HG03060 (cell line): Measurements from ENCODE around the gene KIAA0513.

Experiments
- ATAC-seq: cut with Tn5 transposase; IDR thresholded peaks from one replicate; pipeline ENCODE4 v1.9.1; 2021; ENCODE audit warnings: low read depth, moderate number of reproducible peaks; ENCODE audit not compliant: unreplicated experiment

The KIAA0513 gene

DNA sequence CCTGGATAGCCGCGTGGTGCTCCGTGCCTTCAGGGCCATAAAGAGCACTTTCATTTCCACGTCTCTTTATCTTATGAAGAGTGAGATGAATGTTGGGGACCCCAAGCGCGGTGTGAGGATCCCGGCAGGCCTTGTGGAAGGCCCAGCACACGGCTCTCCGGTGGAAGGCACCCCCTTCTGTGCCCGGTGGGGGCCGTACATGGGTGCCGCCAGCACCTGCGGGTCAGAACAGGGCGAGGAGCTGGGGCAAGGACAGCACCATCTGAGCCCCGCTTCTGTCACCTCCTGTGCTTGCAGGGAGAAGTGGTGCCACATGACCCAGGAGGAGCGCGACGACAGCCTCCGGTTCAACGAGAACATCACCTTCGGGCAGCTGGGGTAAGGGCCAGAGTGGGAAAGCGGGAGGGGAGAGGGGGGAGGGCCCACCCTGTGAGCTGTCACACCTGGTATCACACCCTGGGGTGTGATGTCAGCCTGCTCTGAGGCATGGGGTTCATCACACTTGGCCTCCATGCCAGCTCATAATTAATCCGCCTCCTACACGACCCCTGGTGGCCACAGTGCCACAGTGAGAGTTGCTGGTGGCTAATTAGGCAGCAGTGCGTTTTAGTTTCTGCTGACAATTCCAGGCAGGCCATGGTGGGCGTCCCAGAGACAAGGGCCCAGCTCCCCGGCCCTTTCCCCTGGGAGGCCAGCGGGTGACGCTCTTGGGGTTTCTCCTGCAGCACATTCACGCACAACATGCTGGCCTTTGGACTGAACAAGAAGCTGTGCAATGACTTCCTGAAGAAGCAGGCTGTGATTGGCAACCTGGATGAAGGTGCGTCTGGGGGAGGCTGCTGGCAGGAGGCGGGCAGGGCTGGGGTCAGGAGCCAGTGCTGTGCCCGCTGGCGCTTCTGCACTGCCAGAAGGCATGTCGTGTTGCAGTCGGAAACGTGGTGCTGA lies 59.0 kb downstream of the KIAA0513 start:
- no peak for ATAC-seq

DNA sequence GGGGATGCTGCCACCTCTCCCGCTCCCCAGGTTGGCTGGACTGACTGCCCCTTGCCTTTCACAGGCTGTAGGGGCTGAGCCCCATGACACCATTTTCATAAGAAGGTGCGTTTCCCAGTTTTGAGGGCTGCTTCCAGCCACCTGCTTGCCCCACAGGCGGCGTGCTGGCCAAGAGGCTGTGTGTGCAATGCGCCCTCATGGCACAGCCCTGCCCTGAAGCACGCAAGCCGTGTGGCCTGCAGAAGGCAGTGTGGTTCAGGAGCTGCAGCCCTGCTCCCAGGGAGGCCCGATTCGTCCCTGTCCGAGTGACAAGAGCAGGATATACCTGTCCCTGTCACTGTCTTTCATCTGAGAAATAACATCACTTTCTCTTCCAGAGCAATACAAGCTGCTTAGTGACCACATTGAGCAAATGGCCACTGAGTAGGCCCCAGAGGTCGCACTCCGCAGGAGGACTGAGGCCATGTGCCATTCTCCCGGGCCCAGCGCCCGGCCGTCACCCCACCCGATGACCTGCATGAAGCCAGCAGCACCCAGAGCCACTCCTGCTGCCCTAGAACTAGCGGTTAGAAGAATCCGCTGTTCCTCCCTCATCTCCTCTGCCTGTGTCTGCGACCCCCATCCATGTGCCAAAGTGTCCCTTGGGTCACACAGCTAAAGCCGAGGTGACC lies 60.4 kb downstream of the KIAA0513 start:
- ATAC-seq: no peak

DNA sequence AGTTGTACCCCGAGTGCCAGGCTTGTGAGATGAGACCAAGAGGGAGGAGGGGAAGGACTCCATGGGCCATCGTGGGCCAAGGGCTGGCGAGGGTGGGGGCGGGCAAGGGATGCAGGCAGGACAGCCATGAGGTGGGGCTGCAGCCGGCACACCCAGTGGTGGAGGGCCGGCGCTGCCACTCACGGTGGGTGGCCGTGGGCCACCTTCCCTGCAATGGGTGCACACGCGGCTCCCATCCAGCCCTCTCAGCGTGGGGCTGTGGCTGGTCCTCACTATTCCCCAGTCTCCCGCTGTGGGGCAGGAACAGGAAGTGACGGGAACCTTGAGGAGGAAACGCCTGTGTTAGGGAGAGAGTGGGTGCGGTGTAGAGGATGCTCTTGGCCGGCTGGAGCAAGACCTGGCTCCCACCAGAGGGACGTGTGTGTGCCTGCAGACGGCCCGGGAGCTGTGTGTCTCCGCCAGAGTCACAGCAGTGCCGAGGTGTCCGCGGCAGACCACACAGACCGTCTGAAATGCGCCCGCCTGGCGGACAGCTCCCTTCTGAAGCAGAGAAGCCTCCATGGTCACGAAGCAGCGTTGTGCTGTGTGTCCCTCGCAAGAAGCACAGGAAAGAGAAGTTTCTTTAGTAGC lies 61.1 kb downstream of the KIAA0513 start:
- no peak for ATAC-seq

- ATAC-seq: no peak
Measured at GRCh38 chr16:85089525-85089924, 61.9 kb downstream of the KIAA0513 start.

DNA sequence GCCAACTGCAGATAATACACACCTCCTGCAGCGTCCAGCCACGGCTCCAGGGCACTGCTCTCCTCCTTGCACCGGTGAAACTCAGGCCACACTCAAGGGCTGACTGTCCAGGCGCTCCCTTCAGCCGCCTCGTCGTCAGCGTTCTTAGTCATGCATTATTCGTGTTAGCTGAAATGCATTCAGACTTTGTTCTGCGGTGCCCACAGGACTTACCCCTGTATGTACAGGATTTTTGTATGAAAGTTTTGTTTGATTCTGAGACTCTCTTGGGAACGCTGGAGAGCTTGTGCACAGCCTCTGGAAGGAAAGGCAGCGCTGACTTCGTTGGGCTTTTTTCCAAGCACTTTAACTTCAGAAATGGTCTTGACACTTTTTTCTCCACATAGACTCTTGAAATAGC lies 62.6 kb downstream of the KIAA0513 start:
- ATAC-seq: no peak

GRCh38 chr16:85090873-85091521 lies 63.4 kb downstream of the KIAA0513 start:
- no peak for ATAC-seq

GRCh38 chr16:85091522-85091910 lies 63.9 kb downstream of the KIAA0513 start:
- no peak for ATAC-seq

- ATAC-seq: no peak
Measured at GRCh38 chr16:85092309-85092708, 64.7 kb downstream of the KIAA0513 start.

GRCh38 chr16:85092851-85093250 lies 65.3 kb downstream of the KIAA0513 start:
- ATAC-seq: no peak

DNA sequence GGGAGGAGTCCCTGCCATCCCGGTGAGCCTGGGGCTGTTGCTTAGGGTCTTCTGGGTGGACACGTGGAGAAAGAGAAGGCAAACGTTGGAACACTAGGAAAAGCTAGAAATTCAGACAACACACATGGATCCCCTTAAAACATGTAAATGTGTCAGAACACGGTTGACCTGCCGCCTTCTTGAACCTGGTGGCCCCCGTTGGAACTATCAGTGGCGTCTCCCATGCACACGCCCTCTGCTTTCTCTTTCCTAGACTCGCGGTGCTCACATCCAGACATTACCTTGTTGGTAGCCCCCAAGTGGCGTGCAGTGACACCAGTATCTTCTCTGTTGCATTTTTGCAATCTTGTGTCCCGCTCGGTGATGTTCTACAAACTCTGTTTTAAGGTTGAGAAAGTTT lies 66.1 kb downstream of the KIAA0513 start:
- ATAC-seq: no peak

- ATAC-seq: no peak
Measured at GRCh38 chr16:85094176-85094805, 66.7 kb downstream of the KIAA0513 start.

DNA sequence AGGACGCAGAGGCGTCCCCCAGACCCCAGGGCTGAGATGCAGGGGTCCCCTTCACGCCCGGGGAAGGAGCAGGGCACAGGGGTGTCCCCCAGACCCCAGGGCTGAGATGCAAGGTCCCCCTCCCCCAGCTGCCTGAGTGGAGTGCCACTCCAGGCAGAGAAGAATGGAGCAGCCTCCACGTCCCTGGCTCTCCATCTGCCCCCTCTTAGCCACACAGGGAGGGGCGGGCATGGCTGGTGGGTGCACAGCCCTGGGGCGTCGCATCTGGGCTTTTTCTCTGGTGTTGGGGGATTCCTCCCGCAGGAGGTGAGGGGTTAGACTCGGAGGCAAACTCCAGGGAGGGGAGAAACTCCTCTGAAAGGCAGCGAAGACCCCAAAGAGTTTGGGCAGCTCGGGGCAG lies 67.2 kb downstream of the KIAA0513 start:
- ATAC-seq: no peak

GRCh38 chr16:85096921-85097320 lies 69.3 kb downstream of the KIAA0513 start:
- no peak for ATAC-seq

- no peak for ATAC-seq
Measured at GRCh38 chr16:85098565-85098964, 71.0 kb downstream of the KIAA0513 start.

DNA sequence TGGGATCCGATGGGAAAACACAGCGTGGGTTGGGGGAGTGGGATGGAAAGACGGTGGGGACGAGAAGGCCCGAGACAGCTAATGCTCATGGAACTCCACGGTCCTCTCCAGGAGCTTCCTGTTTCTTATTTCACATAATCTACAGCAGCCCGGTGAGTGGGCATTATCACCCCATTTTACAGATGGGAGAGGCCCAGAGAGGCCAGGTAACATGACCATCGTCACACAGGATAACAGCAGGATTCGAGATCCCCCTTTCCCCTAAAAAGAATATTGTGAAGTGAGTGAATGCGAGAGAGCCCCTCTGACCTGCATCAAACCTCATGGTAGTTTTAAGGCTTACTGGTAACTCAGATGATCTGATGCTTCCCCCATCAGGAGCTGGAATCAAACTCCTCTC lies 72.7 kb downstream of the KIAA0513 start:
- ATAC-seq: no peak

DNA sequence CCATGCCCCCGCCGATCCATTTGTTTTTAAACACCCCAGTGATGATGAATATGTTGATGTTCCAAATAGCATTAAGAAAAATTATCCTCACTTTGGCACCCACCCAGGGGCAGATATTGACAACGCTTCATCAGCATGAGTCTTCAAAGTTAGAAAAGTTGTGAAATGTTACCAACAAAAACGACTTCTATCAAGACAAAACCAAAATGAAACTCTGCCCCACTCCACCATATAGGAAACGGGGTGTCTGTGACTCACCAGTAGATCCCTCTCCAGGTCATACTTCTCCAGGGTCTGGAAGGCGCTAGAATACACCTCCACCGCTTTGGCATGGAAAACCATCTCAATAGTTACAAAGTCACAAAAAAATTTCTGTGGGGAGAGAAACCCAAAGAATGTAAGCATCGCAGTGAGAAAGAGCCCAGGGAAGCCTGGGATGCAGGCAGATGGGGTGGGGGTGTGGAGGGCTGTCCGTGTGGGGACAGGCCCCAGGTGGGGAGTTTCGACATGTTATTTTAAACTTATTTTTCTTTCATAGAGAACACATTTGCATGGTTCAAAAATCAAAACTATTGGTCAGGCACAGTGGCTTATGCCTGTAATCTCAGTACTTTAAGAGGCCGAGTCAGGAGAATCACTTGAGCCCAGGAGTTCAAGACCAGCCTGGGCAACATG lies 74.5 kb downstream of the KIAA0513 start:
- ATAC-seq: no peak

DNA sequence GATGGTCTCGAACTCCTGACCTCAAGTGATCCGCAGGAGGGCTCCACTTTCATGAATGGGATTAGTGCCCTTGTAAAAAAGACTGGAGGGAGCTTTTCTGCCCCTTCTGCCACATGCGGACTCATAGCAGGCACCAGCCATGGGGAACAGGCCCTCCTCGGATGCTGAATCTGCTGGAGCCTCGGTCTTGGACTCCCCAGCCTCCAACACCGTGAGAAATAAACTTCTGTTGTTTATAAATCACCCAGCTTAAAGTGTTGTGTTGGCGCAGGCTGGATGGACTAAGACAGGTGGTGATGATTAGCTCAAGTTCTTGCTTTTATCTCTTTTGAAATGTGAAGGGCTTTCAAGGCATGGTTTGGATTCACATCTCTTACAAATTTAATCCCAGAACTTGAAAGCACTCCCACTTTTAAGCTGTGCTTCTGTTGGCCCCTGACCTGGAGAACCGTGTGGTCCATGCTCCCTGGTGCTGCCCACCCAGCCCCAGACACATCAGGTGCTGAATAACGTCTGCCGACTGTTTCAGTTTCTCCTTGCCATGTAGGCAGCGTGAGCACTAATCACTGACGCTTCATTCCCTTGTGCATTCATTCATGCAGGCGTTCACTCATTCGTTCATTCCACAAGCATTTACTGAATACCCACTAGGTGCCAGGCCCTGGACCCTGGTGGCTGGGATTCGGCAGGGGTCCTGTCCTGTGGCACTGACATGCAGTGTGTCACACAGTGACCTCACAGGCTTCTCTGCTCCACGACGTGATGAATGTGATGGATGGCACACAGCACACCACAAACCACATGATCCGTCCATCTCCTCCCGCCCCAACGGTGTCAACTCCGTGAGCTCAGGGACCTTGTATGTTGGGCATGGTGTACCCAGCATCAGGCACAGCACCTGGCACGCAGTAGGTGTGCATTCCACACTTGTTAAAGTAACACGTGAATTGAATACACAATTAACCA lies 75.8 kb downstream of the KIAA0513 start:
- no peak for ATAC-seq

DNA sequence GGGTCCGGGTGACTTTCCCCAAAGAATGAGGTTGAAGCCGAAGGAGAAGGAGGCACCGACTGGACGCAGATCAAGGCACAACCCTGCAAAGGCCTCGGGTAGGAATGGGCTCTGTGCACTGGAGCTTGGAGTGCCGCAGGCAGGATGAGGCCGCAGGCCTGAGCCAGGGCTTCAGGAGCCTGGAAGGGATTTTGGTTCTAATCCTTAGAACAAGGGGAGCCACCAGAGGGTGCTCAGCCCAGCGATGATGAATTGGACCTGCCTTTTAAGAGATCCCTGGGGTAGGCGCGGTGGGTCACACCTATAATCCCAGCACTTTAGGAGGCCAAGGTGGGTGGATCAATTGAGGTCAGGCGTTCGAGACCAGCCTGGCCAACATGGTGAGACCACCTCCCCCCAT lies 76.6 kb downstream of the KIAA0513 start:
- ATAC-seq: no peak
